Measurements from ENCODE around the gene AACS.

- TF ChIP-seq CTCF (IDR thresholded peaks at IDR 0.05), result no peak
- TF ChIP-seq POLR2A (IDR thresholded peaks at IDR 0.05), result no peak
These were observed 4.0 kb upstream of the AACS start for GRCh38 chr12:125061229-125061628.
